GM10266 (cell line): ENCODE data around the gene NAGA.

ENCODE experiments used
- DNase-seq: peaks from one replicate; pipeline ENCODE4 v3.0.0; 2012; ENCODE audit errors: extremely low spot score
- CTCF ChIP-seq: IDR thresholded peaks from 2 replicates; pipeline ENCODE4 v1.5.1; 2012; ENCODE audit warnings: mild to moderate bottlenecking, low read depth; ENCODE audit not compliant: control insufficient read depth, insufficient read depth; ENCODE audit errors: missing control alignments

Gene NAGA

GRCh38 chr22:42101199-42101598, 30.6 kb upstream of the NAGA start:
- TF ChIP-seq CTCF = no peak
- no peak for DNase-seq

GRCh38 chr22:42091455-42091782, 20.8 kb upstream of the NAGA start:
- TF ChIP-seq CTCF = no peak
- DNase-seq = no peak

DNA sequence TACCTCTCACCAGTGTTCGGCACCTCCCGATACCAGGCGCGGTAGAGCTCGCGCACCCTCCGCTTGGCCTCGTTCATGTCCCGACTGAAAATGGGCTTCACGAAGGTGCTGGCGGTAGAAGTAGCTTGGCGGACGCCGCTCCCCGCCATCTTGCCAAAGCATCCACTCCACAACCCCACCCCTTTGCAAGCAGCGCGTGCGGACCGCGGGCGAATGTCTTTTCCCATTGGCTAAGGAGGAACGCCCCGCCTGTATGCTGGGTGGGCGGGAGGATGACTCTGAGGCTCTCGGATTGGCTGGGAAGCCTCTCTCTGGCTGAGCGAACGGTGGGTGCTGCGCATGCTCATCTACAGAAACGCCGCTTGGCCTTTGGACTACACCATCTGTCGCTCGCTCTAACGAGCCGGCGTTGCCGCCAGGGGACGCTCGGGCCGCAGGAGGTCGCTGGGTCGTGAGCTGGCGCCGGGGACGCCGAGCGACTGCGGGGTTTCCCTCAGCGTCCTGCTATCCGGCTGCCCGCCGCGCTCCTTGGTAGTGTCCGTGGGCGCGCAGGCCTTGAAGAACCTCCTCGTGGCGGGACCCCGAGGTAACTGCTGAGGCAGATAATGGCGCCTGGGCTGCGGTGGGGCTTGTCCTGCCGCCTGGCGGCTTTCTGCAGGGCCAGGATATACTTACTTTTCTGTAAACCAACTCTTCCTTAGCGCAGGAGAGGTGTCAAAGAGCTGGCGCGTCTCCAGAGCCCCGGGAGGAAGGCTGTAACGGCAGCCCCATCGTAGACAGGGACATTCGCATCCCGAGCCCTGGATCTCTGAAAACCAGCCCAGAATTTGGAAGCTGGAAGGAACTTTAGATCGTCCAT, 20.2 kb upstream of the NAGA start, which contains the start of gene NDUFA6:
NDUFA6 (minus strand) TSS at position 177 of the 859 bp plus-strand sequence; CDS start at position 149, 28 bp downstream.
- peak; percentile 96 for TF ChIP-seq CTCF
- DNase-seq = peak; percentile 97

GRCh38 chr22:42086051-42086450, 15.4 kb upstream of the NAGA start:
- no peak for TF ChIP-seq CTCF
- DNase-seq = no peak

DNA sequence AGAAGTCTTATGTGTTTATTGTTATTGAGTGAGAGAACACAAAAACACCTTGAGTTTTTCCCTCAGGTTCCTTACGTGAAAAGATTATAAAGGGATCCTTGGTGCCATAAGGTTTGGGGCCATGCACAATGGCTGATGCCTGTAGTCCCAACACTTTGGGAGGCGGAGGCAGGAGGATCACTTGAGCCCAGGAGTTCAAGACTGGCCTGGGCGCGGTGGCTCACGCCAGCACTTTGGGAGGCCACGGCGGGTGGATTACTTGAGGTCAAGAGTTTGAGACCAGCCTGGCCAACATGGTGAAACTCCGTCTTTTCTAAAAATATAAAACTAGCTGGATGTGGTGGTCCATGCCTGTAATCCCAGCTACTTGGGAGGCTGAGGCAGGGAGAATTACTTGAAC, 14.3 kb upstream of the NAGA start:
- TF ChIP-seq CTCF = no peak
- no peak for DNase-seq

- DNase-seq = no peak
Observed at GRCh38 chr22:42083119-42083518, 12.5 kb upstream of the NAGA start.

More at GRCh38 chr22:42083119-42083518, 12.5 kb upstream of the NAGA start:
- no peak for TF ChIP-seq CTCF
